Kidney (tissue), 2 donors: ENCODE measurements around the gene MIXL1. TPM values are rescaled to one million over a fixed set of nuclear protein-coding genes. Genes with fewer than 3 reads are reported as not detected.

Experiments used
- polyA plus RNA-seq: library from polyadenylated mRNA; stranded (reverse); fragments of 350-450 nt; fragmentation: Illumina TruSeq; extraction: RNeasy Lipid Tissue Mini Kit (QIAGEN cat#74804); gene quantifications from one replicate; pipeline ENCODE4 v1.2.3, GENCODE V29; 2014; ENCODE audit warnings: low read depth, low replicate concordance; ENCODE audit not compliant: insufficient read depth
- total RNA-seq: library from RNA; stranded (reverse); fragmentation: NEBNext Ultra II Directional; extraction: Animal tissue kit (Norgen Biotek cat#: 25700); gene quantifications from one replicate; pipeline ENCODE4 v1.2.1, GENCODE V29; 2021
- donor health status: DM: yes; HTN: yes; CAD: no.

Gene MIXL1
- total and polyA plus RNA-seq, 2 donors from 2014 or later: 0.16 to 0.56 TPM

Other genes with a start within 250 kb of the MIXL1 start
- gene SDE2, start 224.3 kb upstream of the MIXL1 start, total RNA-seq: 19.2 TPM
- gene SDE2, start 224.3 kb upstream of the MIXL1 start, polyA plus RNA-seq: 3.4 TPM
- gene H3-3A, start 160.9 kb upstream of the MIXL1 start, total RNA-seq: 524 TPM
- 404 TPM for gene H3-3A, start 160.9 kb upstream of the MIXL1 start, polyA plus RNA-seq
- 43.1 TPM for gene ACBD3, start 36.9 kb upstream of the MIXL1 start, total RNA-seq
- 12.4 TPM for gene ACBD3, start 36.9 kb upstream of the MIXL1 start, polyA plus RNA-seq
- gene LIN9, start 85.5 kb downstream of the MIXL1 start, total RNA-seq: 2.7 TPM
- gene LIN9, start 85.5 kb downstream of the MIXL1 start, polyA plus RNA-seq: 0.73 TPM
- 71.1 TPM for gene PARP1, start 184.4 kb downstream of the MIXL1 start, total RNA-seq
- 37.9 TPM for gene PARP1, start 184.4 kb downstream of the MIXL1 start, polyA plus RNA-seq